ENCODE data around the gene RPS27L.

DNA sequence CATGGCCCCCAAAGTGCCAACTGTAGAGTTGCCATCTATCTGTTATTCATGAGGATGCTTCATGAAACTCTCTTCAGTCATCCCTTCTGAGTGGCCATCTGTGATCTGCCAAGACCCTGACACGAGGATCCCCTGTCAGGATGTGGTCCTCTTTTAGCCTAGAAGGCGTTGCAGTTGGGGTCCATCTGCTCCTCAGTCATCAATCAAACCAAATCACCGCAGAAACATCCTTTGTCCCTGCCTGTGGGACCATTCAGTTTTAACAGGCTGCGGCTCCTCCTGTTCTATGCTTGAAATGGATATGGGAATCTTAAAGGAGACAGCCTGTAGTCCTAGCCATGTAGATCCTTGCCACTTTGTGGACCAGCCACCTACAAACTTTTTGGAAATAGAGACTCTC lies 5.9 kb upstream of the RPS27L start:
- TF ChIP-seq, protein P1, sequence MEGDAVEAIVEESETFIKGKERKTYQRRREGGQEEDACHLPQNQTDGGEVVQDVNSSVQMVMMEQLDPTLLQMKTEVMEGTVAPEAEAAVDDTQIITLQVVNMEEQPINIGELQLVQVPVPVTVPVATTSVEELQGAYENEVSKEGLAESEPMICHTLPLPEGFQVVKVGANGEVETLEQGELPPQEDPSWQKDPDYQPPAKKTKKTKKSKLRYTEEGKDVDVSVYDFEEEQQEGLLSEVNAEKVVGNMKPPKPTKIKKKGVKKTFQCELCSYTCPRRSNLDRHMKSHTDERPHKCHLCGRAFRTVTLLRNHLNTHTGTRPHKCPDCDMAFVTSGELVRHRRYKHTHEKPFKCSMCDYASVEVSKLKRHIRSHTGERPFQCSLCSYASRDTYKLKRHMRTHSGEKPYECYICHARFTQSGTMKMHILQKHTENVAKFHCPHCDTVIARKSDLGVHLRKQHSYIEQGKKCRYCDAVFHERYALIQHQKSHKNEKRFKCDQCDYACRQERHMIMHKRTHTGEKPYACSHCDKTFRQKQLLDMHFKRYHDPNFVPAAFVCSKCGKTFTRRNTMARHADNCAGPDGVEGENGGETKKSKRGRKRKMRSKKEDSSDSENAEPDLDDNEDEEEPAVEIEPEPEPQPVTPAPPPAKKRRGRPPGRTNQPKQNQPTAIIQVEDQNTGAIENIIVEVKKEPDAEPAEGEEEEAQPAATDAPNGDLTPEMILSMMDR (conservative IDR thresholded peaks at IDR 0.05): no peak
- no peak for TF ChIP-seq EZH2 (IDR thresholded peaks at IDR 0.05; ENCODE audit: low read depth)
